GM12891 (cell line): ENCODE measurements around the gene PCDH9.

ENCODE experiments used
- POLR2A ChIP-seq: IDR thresholded peaks from 2 replicates; pipeline ENCODE4 v1.6.1; 2011; ENCODE audit warnings: low read depth, low read length, control low read depth
- POLR2AphosphoS5 ChIP-seq: IDR thresholded peaks from 2 replicates; pipeline ENCODE4 v1.6.1; 2011; ENCODE audit warnings: low read depth, low read length, control low read depth
- SPI1 ChIP-seq: IDR thresholded peaks from 2 replicates; pipeline ENCODE4 v1.6.1; 2011; ENCODE audit warnings: low read depth, low read length, control low read depth
- TAF1 ChIP-seq: IDR thresholded peaks from 2 replicates; pipeline ENCODE4 v1.6.1; 2011; ENCODE audit warnings: low read depth, low read length, control low read depth

DNA sequence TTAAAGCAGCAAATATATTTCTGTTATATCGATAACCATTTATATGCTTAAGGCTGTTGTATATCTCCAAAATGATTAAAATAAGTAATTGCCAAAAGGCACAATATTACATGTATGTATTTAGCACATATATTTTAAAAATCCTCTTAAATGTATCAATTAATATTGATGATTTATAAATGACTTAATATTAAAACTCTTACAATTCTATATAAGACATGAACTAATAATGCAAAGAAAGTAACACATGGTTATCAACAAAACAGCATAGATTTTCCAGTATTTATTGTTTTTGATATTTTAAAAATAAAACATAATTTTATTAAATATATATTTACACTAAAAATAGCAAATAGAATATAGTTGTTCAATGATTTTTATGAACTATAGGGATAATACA, 32.4 kb downstream of the PCDH9 start:
- no peak for TF ChIP-seq POLR2AphosphoS5
- TF ChIP-seq POLR2A, result no peak
- no peak for TF ChIP-seq TAF1
- no peak for TF ChIP-seq SPI1
